ENCODE results near the gene NLE1. TPM values are rescaled to one million over a fixed set of nuclear protein-coding genes. Genes with fewer than 3 reads are reported as not detected.
A peak's percentile ranks its signal among the peaks of the same experiment; 100 is the strongest.

NLE1 gene
- polyA plus RNA-seq, 2 of the 4 experiments (the other 2 are of a cell fraction) = 19.3 to 29.7 TPM

DNA sequence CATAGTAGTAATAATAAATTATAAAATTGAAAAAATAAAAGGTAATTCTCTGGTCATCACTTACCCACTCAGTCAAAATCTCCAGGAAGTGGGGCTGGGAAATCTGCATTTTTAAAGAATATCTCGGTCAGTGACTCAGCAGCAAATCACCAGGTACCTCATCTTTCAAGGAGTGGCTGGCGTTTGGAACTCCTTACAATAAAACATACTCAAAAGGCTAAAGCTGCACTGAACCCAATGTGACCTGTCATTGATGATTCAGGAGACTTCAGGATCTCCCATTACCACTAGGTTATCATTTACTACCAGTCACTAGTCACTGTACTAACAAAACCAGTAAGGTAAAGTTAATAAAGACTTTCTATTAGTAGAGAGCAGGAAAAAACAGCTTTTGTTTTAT lies 57.1 kb downstream of the NLE1 start:
- Histone ChIP-seq H3K4me3 (peak overlapping the region; percentile 20; the same call in 1 of the 3 replicates), H3K4me1 (peaks cover 82% of the 10 kb centered on the region), H3K27ac (peak overlapping the region; percentile 88 to 96), H3K9me3 (no peaks in the 10 kb centered on the region), H3K4me2 (peak overlapping the region; percentile 90)
- DNase-seq (ENCODE audit: low read depth in 1 of 2, low spot score in 1 of 2) (peak; percentile 71 to 90), FAIRE-seq (peak; percentile 56), ATAC-seq (peak in 1 of 2 experiments; percentile 27; a peak in 3 of 6 replicates)
- WGBS (ENCODE audit: missing lambda C conversion rate) = 3% methylated on average over 2 of the region's 2 CpGs
- POLR2A ChIA-PET = interaction anchor here (2.6 kb wide), 1 partner anchor 21 kb away, joined by 21 read pairs; the partner anchor contains the start of gene RFFL
- TF ChIP-seq SREBF2 (IDR thresholded peaks at IDR 0.05) (no peak), RAD21 (conservative IDR thresholded peaks at IDR 0.05 in 1 of 2, IDR thresholded peaks at IDR 0.05 in 1 of 2) (peak in 1 of 2 experiments; percentile 3; a peak in 1 of 5 replicates), NR3C1 (IDR thresholded peaks at IDR 0.05) (no peak), EHF (CRISPR knock-in tag; IDR thresholded peaks at IDR 0.05) (0 out of 2 replicates have a peak, but pooled peaks have one; percentile 9), ZC3H11A (IDR thresholded peaks at IDR 0.05) (no peak), MAFK (IDR thresholded peaks at IDR 0.05; ENCODE audit: partially characterized antibody) (peak; percentile 94), HOXA7 (CRISPR knock-in tag; IDR thresholded peaks at IDR 0.05) (no peak), EP300 (IDR thresholded peaks at IDR 0.05) (peak in 1 of 2 experiments; percentile 29; a peak in 2 of 5 replicates), RARB (CRISPR knock-in tag; IDR thresholded peaks at IDR 0.05) (no peak), GATA3 (IDR thresholded peaks at IDR 0.05; ENCODE audit: borderline replicate concordance) (peak; percentile 70; the same call in 1 of the 2 replicates), TP53 (CRISPR knock-in tag; IDR thresholded peaks at IDR 0.05) (no peak), HDAC2 (IDR thresholded peaks at IDR 0.05) (no peak), KDM5A (IDR thresholded peaks at IDR 0.05) (no peak), FOSL2 (IDR thresholded peaks at IDR 0.05) (peak; percentile 73), FOSL2 (CRISPR knock-in tag; IDR thresholded peaks at IDR 0.05) (peak; percentile 85), JUN (IDR thresholded peaks at IDR 0.05) (0 out of 5 replicates have a peak, but pooled peaks of 1 of the 2 experiments have one; percentile 29), JUNB (IDR thresholded peaks at IDR 0.05) (peak; percentile 81), RNF2 (IDR thresholded peaks at IDR 0.05; ENCODE audit: borderline replicate concordance, low read depth) (no peak), ESRRA (IDR thresholded peaks at IDR 0.05; ENCODE audit: borderline replicate concordance, low read length) (no peak), NFE2L2 (conservative IDR thresholded peaks at IDR 0.05; ENCODE audit: low read length) (peak; percentile 60; the same call in 1 of the 2 replicates)
- TF ChIP-seq, protein P1, sequence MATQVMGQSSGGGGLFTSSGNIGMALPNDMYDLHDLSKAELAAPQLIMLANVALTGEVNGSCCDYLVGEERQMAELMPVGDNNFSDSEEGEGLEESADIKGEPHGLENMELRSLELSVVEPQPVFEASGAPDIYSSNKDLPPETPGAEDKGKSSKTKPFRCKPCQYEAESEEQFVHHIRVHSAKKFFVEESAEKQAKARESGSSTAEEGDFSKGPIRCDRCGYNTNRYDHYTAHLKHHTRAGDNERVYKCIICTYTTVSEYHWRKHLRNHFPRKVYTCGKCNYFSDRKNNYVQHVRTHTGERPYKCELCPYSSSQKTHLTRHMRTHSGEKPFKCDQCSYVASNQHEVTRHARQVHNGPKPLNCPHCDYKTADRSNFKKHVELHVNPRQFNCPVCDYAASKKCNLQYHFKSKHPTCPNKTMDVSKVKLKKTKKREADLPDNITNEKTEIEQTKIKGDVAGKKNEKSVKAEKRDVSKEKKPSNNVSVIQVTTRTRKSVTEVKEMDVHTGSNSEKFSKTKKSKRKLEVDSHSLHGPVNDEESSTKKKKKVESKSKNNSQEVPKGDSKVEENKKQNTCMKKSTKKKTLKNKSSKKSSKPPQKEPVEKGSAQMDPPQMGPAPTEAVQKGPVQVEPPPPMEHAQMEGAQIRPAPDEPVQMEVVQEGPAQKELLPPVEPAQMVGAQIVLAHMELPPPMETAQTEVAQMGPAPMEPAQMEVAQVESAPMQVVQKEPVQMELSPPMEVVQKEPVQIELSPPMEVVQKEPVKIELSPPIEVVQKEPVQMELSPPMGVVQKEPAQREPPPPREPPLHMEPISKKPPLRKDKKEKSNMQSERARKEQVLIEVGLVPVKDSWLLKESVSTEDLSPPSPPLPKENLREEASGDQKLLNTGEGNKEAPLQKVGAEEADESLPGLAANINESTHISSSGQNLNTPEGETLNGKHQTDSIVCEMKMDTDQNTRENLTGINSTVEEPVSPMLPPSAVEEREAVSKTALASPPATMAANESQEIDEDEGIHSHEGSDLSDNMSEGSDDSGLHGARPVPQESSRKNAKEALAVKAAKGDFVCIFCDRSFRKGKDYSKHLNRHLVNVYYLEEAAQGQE (IDR thresholded peaks at IDR 0.05) = no peak
- TF ChIP-seq, protein P2, sequence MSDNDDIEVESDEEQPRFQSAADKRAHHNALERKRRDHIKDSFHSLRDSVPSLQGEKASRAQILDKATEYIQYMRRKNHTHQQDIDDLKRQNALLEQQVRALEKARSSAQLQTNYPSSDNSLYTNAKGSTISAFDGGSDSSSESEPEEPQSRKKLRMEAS (IDR thresholded peaks at IDR 0.05) = peak; percentile 56
- TF ChIP-seq, protein P3, sequence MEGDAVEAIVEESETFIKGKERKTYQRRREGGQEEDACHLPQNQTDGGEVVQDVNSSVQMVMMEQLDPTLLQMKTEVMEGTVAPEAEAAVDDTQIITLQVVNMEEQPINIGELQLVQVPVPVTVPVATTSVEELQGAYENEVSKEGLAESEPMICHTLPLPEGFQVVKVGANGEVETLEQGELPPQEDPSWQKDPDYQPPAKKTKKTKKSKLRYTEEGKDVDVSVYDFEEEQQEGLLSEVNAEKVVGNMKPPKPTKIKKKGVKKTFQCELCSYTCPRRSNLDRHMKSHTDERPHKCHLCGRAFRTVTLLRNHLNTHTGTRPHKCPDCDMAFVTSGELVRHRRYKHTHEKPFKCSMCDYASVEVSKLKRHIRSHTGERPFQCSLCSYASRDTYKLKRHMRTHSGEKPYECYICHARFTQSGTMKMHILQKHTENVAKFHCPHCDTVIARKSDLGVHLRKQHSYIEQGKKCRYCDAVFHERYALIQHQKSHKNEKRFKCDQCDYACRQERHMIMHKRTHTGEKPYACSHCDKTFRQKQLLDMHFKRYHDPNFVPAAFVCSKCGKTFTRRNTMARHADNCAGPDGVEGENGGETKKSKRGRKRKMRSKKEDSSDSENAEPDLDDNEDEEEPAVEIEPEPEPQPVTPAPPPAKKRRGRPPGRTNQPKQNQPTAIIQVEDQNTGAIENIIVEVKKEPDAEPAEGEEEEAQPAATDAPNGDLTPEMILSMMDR (IDR thresholded peaks at IDR 0.05) = no peak
- TF ChIP-seq, protein P4, sequence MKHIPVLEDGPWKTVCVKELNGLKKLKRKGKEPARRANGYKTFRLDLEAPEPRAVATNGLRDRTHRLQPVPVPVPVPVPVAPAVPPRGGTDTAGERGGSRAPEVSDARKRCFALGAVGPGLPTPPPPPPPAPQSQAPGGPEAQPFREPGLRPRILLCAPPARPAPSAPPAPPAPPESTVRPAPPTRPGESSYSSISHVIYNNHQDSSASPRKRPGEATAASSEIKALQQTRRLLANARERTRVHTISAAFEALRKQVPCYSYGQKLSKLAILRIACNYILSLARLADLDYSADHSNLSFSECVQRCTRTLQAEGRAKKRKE (CRISPR knock-in tag; IDR thresholded peaks at IDR 0.05; ENCODE audit: low read depth) = no peak
- CTCF ChIA-PET = interaction anchor here (0.8 to 2.8 kb wide), 12 partner anchors 9 to 86 kb away, joined by 3 to 8 read pairs (median 4); partner anchors contain the start of gene RFFL
